DND-41 (cell line): ENCODE measurements around the gene TMEM269.

Experiments used
- EZH2 ChIP-seq: IDR thresholded peaks from 3 replicates; pipeline ENCODE4 v1.6.1; 2012; ENCODE audit warnings: borderline replicate concordance, low read depth, mild to moderate bottlenecking, moderate library complexity, low read length, inconsistent platforms; ENCODE audit not compliant: severe bottlenecking
- TF ChIP-seq, protein P1 (sequence below): IDR thresholded peaks from 2 replicates; pipeline ENCODE4 v1.5.1; 2012; ENCODE audit warnings: borderline replicate concordance, low read length, moderate library complexity, mild to moderate bottlenecking; ENCODE audit not compliant: poor library complexity, severe bottlenecking; ENCODE audit errors: extremely low read depth

DNA sequence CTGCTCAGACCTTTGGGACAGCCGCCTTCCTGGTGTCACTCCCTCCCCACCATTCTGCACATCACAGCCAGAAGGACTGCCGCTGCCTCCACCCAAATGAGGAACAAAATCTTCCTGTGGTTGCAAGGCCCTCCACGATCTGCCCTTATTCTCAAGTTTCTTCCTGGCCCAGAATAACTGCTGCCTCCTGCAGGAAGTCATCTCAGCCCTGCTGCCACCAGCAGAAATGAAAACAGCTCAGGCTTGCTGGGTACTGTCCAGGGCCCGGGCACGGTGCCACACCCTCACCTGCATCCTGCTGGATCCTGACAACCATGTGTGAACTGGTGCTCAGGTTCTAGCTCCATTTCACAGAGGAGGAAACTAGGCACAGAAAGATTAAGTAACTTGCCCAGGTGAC, 47.5 kb upstream of the TMEM269 start:
- TF ChIP-seq EZH2, result no peak
- TF ChIP-seq, protein P1, sequence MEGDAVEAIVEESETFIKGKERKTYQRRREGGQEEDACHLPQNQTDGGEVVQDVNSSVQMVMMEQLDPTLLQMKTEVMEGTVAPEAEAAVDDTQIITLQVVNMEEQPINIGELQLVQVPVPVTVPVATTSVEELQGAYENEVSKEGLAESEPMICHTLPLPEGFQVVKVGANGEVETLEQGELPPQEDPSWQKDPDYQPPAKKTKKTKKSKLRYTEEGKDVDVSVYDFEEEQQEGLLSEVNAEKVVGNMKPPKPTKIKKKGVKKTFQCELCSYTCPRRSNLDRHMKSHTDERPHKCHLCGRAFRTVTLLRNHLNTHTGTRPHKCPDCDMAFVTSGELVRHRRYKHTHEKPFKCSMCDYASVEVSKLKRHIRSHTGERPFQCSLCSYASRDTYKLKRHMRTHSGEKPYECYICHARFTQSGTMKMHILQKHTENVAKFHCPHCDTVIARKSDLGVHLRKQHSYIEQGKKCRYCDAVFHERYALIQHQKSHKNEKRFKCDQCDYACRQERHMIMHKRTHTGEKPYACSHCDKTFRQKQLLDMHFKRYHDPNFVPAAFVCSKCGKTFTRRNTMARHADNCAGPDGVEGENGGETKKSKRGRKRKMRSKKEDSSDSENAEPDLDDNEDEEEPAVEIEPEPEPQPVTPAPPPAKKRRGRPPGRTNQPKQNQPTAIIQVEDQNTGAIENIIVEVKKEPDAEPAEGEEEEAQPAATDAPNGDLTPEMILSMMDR, result peak; percentile 29
